Measurements from ENCODE around the gene CALML6. TPM values are rescaled to one million over a fixed set of nuclear protein-coding genes. Genes with fewer than 3 reads are reported as not detected.

Gene CALML6
- total RNA-seq, 2 experiments from 2014 or later = 0.47 to 0.76 TPM

DNA sequence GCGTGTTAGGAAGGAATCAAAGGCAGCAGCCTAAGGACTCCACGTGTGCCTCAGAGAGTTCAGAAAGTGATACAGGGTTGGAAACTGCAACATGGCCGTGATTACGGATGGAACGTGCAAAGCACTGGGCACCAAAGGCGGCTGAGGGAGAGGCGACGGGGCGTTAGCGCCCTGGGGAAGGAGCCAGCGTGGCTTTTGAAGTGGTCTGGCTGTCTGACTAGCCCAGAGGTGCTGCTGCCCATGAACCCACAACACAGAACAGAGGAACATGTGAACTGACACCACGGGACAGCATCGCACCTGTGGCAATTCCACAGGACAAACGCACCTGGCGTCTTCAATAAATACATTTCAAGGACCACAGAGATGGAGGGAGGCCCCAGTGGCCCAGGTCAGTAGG lies 22.0 kb downstream of the CALML6 start:
- peaks cover 2% of the 10 kb centered on the region for H3K36me3 Mint-ChIP-seq (ENCODE audit: low read depth)
- no peak overlapping the region for H3K27ac Mint-ChIP-seq
- TF ChIP-seq, protein P1, sequence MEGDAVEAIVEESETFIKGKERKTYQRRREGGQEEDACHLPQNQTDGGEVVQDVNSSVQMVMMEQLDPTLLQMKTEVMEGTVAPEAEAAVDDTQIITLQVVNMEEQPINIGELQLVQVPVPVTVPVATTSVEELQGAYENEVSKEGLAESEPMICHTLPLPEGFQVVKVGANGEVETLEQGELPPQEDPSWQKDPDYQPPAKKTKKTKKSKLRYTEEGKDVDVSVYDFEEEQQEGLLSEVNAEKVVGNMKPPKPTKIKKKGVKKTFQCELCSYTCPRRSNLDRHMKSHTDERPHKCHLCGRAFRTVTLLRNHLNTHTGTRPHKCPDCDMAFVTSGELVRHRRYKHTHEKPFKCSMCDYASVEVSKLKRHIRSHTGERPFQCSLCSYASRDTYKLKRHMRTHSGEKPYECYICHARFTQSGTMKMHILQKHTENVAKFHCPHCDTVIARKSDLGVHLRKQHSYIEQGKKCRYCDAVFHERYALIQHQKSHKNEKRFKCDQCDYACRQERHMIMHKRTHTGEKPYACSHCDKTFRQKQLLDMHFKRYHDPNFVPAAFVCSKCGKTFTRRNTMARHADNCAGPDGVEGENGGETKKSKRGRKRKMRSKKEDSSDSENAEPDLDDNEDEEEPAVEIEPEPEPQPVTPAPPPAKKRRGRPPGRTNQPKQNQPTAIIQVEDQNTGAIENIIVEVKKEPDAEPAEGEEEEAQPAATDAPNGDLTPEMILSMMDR (IDR thresholded peaks at IDR 0.05) = no peak
- ChIA-PET POLR2A (no interaction called here), CTCF (no interaction called here)
- intact Hi-C loops (cut with micrococcal nuclease) = no loop called here
- H3K4me1 Mint-ChIP-seq (ENCODE audit: low read depth) = no peaks in the 10 kb centered on the region
- no peak for ATAC-seq
- DNase-seq = no peak
- no peaks in the 10 kb centered on the region for H3K27me3 Mint-ChIP-seq
- H3K9me3 Mint-ChIP-seq = peaks cover 5% of the 10 kb centered on the region
- no peak overlapping the region for H3K4me3 Mint-ChIP-seq

DNA sequence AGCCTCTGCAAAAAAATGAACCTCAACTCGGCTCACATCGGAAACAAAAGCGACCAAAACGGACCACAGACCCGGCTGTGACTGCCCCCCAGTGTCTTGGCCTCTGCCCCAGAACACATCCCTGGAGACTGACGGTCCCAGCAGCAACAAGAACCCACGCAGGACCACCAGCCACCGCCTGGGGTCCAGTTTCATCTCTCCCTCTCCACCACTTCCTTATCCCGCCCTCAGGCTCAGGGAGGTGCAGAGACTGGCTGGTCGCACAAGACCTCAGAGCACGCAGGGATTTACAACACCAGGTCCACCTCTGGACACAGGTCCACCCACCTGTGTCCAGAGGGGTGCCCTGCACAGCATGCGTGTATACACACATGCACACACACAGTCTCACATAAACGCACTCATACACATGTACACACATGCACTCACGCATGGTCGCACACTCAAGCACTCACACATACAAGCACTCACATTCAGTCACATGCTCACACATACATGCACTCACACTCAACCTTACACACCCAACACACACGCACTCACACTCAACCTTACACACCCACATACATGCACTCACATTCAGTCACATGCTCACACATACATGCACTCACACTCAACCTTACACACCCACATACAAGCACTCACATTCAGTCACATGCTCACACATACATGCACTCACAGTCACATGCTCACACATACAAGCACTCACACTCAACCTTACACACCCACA lies 22.7 kb downstream of the CALML6 start:
- intact Hi-C loops (cut with micrococcal nuclease) = no loop called here
- H3K27me3 Mint-ChIP-seq = no peaks in the 10 kb centered on the region
- H3K4me1 Mint-ChIP-seq (ENCODE audit: low read depth) = no peaks in the 10 kb centered on the region
- no peak overlapping the region for H3K4me3 Mint-ChIP-seq
- peaks cover 5% of the 10 kb centered on the region for H3K9me3 Mint-ChIP-seq
- no peak for DNase-seq
- TF ChIP-seq, protein P1 (IDR thresholded peaks at IDR 0.05) = no peak
- peaks cover 2% of the 10 kb centered on the region for H3K36me3 Mint-ChIP-seq (ENCODE audit: low read depth)
- ChIA-PET CTCF (no interaction called here), POLR2A (no interaction called here)
- ATAC-seq = no peak
- no peak overlapping the region for H3K27ac Mint-ChIP-seq

DNA sequence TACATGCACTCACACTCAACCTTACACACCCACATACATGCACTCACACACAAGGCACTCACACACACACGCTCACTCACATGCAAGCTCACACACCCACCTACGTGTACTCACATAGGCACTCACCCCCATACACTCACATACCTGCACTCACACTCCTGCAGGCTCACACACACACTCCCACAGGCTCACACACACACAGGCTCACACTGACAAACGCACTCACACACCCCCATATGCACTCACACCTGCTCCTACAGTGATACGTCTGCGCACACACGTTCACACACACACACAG lies 23.2 kb downstream of the CALML6 start:
- TF ChIP-seq, protein P1 (IDR thresholded peaks at IDR 0.05) = no peak
- no peaks in the 10 kb centered on the region for H3K27me3 Mint-ChIP-seq
- H3K27ac Mint-ChIP-seq = no peak overlapping the region
- CTCF ChIA-PET = no interaction called here
- peaks cover 5% of the 10 kb centered on the region for H3K9me3 Mint-ChIP-seq
- intact Hi-C loops (cut with micrococcal nuclease) = no loop called here
- no peak overlapping the region for H3K4me3 Mint-ChIP-seq
- H3K4me1 Mint-ChIP-seq (ENCODE audit: low read depth) = no peaks in the 10 kb centered on the region
- peaks cover 2% of the 10 kb centered on the region for H3K36me3 Mint-ChIP-seq (ENCODE audit: low read depth)
- DNase-seq (no peak), ATAC-seq (no peak)
- POLR2A ChIA-PET = no interaction called here

DNA sequence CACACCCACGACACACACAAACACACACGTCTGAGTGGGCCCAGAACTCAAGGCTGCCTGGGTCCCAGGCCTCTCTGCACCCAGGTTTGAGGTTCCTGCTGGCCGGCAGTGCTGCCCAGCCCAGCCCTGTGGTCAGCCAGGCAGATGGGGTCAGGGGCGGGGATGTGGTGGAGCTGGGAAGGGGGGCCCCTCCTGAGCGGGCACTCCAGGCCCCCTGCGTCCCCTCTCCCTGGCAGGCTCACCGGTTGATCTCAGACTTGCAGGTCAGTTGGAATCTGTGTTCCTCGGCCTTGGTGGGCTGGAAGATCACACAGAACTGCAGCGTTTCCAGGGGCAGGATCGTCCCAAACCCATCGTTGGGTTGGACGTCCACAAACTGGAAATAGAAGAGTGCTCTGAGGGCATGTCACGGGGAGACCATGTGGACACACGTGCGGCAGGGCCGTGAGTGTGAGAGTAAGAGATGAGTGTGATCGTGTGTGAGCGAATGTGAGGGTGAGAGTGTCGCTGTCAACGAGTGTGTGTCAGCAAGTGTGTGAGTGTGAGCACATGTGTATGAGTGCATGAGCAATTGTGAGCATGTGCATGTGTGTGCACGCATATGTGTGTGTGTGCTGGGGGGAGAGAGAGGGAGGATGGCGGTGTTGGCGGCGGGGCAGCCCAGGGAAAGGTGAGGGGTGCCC lies 23.7 kb downstream of the CALML6 start:
- intact Hi-C loops (cut with micrococcal nuclease) = no loop called here
- ATAC-seq (no peak), DNase-seq (no peak)
- ChIA-PET CTCF (no interaction called here), POLR2A (no interaction called here)
- no peaks in the 10 kb centered on the region for H3K27me3 Mint-ChIP-seq
- TF ChIP-seq, protein P1 (IDR thresholded peaks at IDR 0.05) = no peak
- no peaks in the 10 kb centered on the region for H3K4me1 Mint-ChIP-seq (ENCODE audit: low read depth)
- peaks cover 2% of the 10 kb centered on the region for H3K36me3 Mint-ChIP-seq (ENCODE audit: low read depth)
- no peak overlapping the region for H3K4me3 Mint-ChIP-seq
- no peak overlapping the region for H3K27ac Mint-ChIP-seq
- peaks cover 5% of the 10 kb centered on the region for H3K9me3 Mint-ChIP-seq

DNA sequence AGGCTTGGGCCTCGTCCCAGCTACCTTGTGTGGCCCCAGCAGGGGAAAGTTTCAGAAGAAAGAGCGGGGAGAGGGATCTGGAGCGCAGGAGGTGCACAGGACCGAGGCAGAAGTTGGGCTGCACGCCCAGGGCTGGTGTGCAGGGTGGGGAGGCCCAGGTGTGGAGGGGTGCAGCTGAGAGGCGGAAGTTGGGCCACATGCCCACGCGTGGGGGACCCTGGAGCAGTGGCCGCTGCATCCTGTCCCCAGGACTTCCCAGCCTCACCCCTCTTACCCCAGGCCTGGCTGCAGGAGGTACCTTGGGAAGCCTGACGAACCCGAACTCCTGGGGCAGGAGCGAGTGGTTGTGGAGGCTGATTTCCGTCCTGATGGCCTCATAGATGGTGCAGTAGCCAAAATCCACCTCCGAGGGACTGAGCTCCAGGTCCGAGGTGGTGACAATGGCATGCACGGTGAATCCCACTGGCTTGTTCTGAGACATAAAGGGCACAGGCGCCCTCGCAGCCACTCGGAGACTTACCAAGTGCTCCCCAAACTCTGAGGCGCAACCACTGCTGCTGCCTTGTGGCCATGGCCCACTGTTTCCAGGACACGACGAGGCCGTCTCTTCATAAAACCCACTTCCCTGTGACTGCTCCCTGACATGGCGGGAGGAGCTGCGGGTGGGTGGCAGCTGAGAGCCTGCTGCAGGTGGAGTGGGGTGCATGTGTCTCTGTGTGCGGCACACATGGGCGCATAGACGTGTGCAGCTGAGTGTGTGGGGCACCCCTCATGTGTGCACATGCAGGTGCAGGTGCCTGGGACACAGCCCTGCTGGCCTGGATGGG lies 24.4 kb downstream of the CALML6 start:
- intact Hi-C loops (cut with micrococcal nuclease) = no loop called here
- ChIA-PET CTCF (no interaction called here), POLR2A (no interaction called here)
- no peak for DNase-seq
- no peak for ATAC-seq
- Mint-ChIP-seq H3K27ac (no peak overlapping the region), H3K27me3 (no peaks in the 10 kb centered on the region), H3K9me3 (no peaks in the 10 kb centered on the region), H3K4me3 (no peak overlapping the region), H3K4me1 (ENCODE audit: low read depth) (peaks cover 3% of the 10 kb centered on the region), H3K36me3 (ENCODE audit: low read depth) (no peaks in the 10 kb centered on the region)
- TF ChIP-seq, protein P1 (IDR thresholded peaks at IDR 0.05) = no peak
